Natural killer cell (primary cell): ENCODE results near the gene OR52J3. TPM values are rescaled to one million over a fixed set of nuclear protein-coding genes. Genes with fewer than 3 reads are reported as not detected.

ENCODE experiments used
- ATAC-seq, 3 donors: fragments of 150-1000 bp in 2 of 3; fragments of 200-7000 bp in 1 of 3; cut with Tn5 transposase; 1 replicate in 1 of 3; 2 replicates in 2 of 3; pipeline ENCODE4 v1.10.0; 2021; ENCODE audit warnings: mild to moderate bottlenecking in 2 of 3, moderate library complexity in 2 of 3
- DNase-seq, 2 donors: peaks; one replicate each; pipeline versions ENCODE4 v3.0.0 to v3.0.0-alpha.2; 2013 to 2021; ENCODE audit warnings: mixed read lengths in 1 of 2
- H3K27ac ChIP-seq: one replicate; pipeline ENCODE4 v1.5.1; 2013; ENCODE audit warnings: mild to moderate bottlenecking, low read length
- H3K27me3 ChIP-seq: one replicate; pipeline ENCODE4 v1.6.1; 2013; ENCODE audit warnings: low read length; ENCODE audit not compliant: control insufficient read depth, insufficient read depth
- H3K36me3 ChIP-seq: one replicate; pipeline ENCODE4 v1.6.1; 2013; ENCODE audit warnings: low read length; ENCODE audit not compliant: control insufficient read depth, insufficient read depth
- H3K4me1 ChIP-seq: one replicate; pipeline ENCODE4 v1.6.1; 2013; ENCODE audit warnings: low read length; ENCODE audit not compliant: control insufficient read depth, insufficient read depth
- H3K4me3 ChIP-seq: one replicate; pipeline ENCODE4 v1.5.1; 2013; ENCODE audit warnings: low read length
- H3K9me3 ChIP-seq: one replicate; pipeline ENCODE4 v1.6.1; 2013; ENCODE audit warnings: low read length; ENCODE audit not compliant: control insufficient read depth, insufficient read depth
- H3K27ac Mint-ChIP-seq, 2 donors: one replicate each; pipeline ENCODE4 v1.8.0; 2022; ENCODE audit warnings: mild to moderate bottlenecking in 2 of 2, mixed read lengths in 2 of 2, moderate library complexity in 1 of 2
- H3K27me3 Mint-ChIP-seq, 2 donors: one replicate each; pipeline ENCODE4 v1.8.0; 2022; ENCODE audit warnings: low read depth in 2 of 2, mixed read lengths in 2 of 2
- H3K36me3 Mint-ChIP-seq: one replicate; pipeline ENCODE4 v1.8.0; 2022; ENCODE audit warnings: mixed read lengths
- H3K4me1 Mint-ChIP-seq, 2 donors: one replicate each; pipeline ENCODE4 v1.8.0; 2022; ENCODE audit warnings: mixed read lengths in 2 of 2
- H3K4me3 Mint-ChIP-seq: one replicate; pipeline ENCODE4 v1.8.0; 2022; ENCODE audit warnings: mild to moderate bottlenecking, moderate library complexity, mixed read lengths
- H3K9me3 Mint-ChIP-seq, 2 donors: one replicate each; pipeline ENCODE4 v1.8.0; 2022; ENCODE audit warnings: mixed read lengths in 2 of 2
- CTCF ChIP-seq: fragments of 200-600 bp; IDR thresholded peaks from one replicate; pipeline ENCODE4 v1.8.0; 2022; ENCODE audit warnings: antibody characterized with exemption
- WGBS: methylation state at CpG from one replicate; pipeline ENCODE4 v1.1.7; 2013; ENCODE audit warnings: missing lambda C conversion rate; ENCODE audit not compliant: insufficient coverage; 5-methylcytosine and 5-hydroxymethylcytosine counted together
- intact Hi-C: fragments of 100-400 bp; cut with micrococcal nuclease; formaldehyde crosslinking; loops from one replicate; pipeline ENCODE4 v1.14.2; 2022
- total RNA-seq, 4 donors: library from RNA; stranded (reverse); fragments of 120-200 nt in 1 of 4; gene quantifications; one replicate each; pipeline versions ENCODE4 v1.2.3 to v1.2.4, GENCODE V29; 2013 to 2022

The OR52J3 gene
- not detected for total RNA-seq
- not detected for total RNA-seq (2013)

- Mint-ChIP-seq H3K36me3 (no peaks in the 10 kb centered on the region), H3K9me3 (peaks cover 2 to 3% of the 10 kb centered on the region in 2 donors), H3K4me3 (no peak within 1 kb of the TSS), H3K4me1 (no peaks in the 10 kb centered on the region), H3K27me3 (peaks cover 0 to 2% of the 10 kb centered on the region in 2 donors), H3K27ac (no peak within 1 kb of the TSS)
- ATAC-seq = no peak
- Histone ChIP-seq H3K27ac (no peak within 1 kb of the TSS), H3K36me3 (no peaks in the 10 kb centered on the region), H3K4me1 (no peaks in the 10 kb centered on the region), H3K4me3 (no peak within 1 kb of the TSS), H3K27me3 (no peaks in the 10 kb centered on the region), H3K9me3 (no peaks in the 10 kb centered on the region)
- no peak for TF ChIP-seq CTCF
- no peak for DNase-seq
- intact Hi-C loops = no loop called here
- WGBS = 79% methylated on average over 1 of the region's 1 CpG
These were observed at the start of gene OR52J3 for GRCh38 chr11:5046226-5046625. Gene OR52J3, plus strand, starts transcription at chr11:5046526. Its CDS starts 0 bp downstream, at chr11:5046526.

GRCh38 chr11:5004424-5005274, 41.7 kb upstream of the OR52J3 start:
- DNase-seq (peak in 1 of 2 donors; percentile 20), ATAC-seq (no peak)
- no peaks in the 10 kb centered on the region for H3K27me3 ChIP-seq
- no peaks in the 10 kb centered on the region for H3K36me3 ChIP-seq
- Mint-ChIP-seq H3K36me3 (no peaks in the 10 kb centered on the region), H3K9me3 (no peaks in the 10 kb centered on the region), H3K27me3 (peaks cover 0 to 3% of the 10 kb centered on the region in 2 donors), H3K4me3 (no peak overlapping the region), H3K27ac (no peak overlapping the region), H3K4me1 (no peaks in the 10 kb centered on the region)
- 57% methylated on average over 5 of the region's 6 CpGs for WGBS
- no peak overlapping the region for H3K27ac ChIP-seq
- H3K9me3 ChIP-seq = no peaks in the 10 kb centered on the region
- H3K4me3 ChIP-seq = no peak overlapping the region
- intact Hi-C loops = no loop called here
- no peak for TF ChIP-seq CTCF
- H3K4me1 ChIP-seq = no peaks in the 10 kb centered on the region

GRCh38 chr11:5007561-5007960, 38.8 kb upstream of the OR52J3 start:
- H3K27ac Mint-ChIP-seq = no peak overlapping the region
- intact Hi-C loops = no loop called here
- WGBS = 49% methylated on average over 2 of the region's 2 CpGs

More at GRCh38 chr11:5007561-5007960, 38.8 kb upstream of the OR52J3 start:
- Mint-ChIP-seq H3K27me3 (peaks cover 0 to 3% of the 10 kb centered on the region in 2 donors), H3K36me3 (no peaks in the 10 kb centered on the region), H3K4me3 (no peak overlapping the region), H3K9me3 (no peaks in the 10 kb centered on the region), H3K4me1 (no peaks in the 10 kb centered on the region)
- no peaks in the 10 kb centered on the region for H3K4me1 ChIP-seq
- DNase-seq (no peak), ATAC-seq (no peak)
- TF ChIP-seq CTCF = no peak
- no peaks in the 10 kb centered on the region for H3K27me3 ChIP-seq
- no peak overlapping the region for H3K4me3 ChIP-seq
- H3K36me3 ChIP-seq = no peaks in the 10 kb centered on the region
- no peaks in the 10 kb centered on the region for H3K9me3 ChIP-seq
- H3K27ac ChIP-seq = no peak overlapping the region
